HepG2 (cell line): ENCODE data around the gene C14orf180. TPM values are rescaled to one million over a fixed set of nuclear protein-coding genes. Genes with fewer than 3 reads are reported as not detected.

Experiments used
- CREB3 ChIP-seq: sonication (generic); formaldehyde crosslinking; IDR thresholded peaks from 2 replicates; pipeline ENCODE4 v1.5.0; 2020; ENCODE audit warnings: missing genetic modification reagents
- DBP ChIP-seq: sonication (generic); formaldehyde crosslinking; IDR thresholded peaks from 2 replicates; pipeline ENCODE4 v1.4.0; 2020; ENCODE audit warnings: missing genetic modification reagents; ENCODE audit errors: not compliant biosample characterization
- IKZF4 ChIP-seq: sonication (generic); formaldehyde crosslinking; IDR thresholded peaks from 2 replicates; pipeline ENCODE4 v1.5.1; 2020; ENCODE audit warnings: borderline replicate concordance, mild to moderate bottlenecking, low read depth, missing genetic modification reagents; ENCODE audit errors: not compliant biosample characterization
- KDM2A ChIP-seq: sonication (generic); formaldehyde crosslinking; IDR thresholded peaks from 2 replicates; pipeline ENCODE4 v1.4.0; 2020; ENCODE audit warnings: low read depth, missing genetic modification reagents, borderline replicate concordance
- PBX2 ChIP-seq: IDR thresholded peaks from 2 replicates; pipeline ENCODE4 v1.6.1; 2016; ENCODE audit warnings: control low read depth
- PTBP1 ChIP-seq: fragments of 200-400 bp; formaldehyde crosslinking; IDR thresholded peaks from 2 replicates; pipeline ENCODE4 v1.6.1; 2018; ENCODE audit warnings: low read length, low read depth; ENCODE audit not compliant: poor library complexity, severe bottlenecking
- REPIN1 ChIP-seq: sonication (generic); formaldehyde crosslinking; IDR thresholded peaks from 2 replicates; pipeline ENCODE4 v1.8.0; 2022; ENCODE audit warnings: missing genetic modification reagents, low read depth, mild to moderate bottlenecking, borderline replicate concordance
- SATB2 ChIP-seq: sonication (generic); formaldehyde crosslinking; IDR thresholded peaks from 2 replicates; pipeline ENCODE4 v1.5.0; 2020; ENCODE audit warnings: missing genetic modification reagents
- SCMH1 ChIP-seq: sonication (generic); formaldehyde crosslinking; IDR thresholded peaks from 2 replicates; pipeline ENCODE4 v1.9.0; 2021; ENCODE audit warnings: missing genetic modification reagents, mild to moderate bottlenecking, borderline replicate concordance
- SRSF9 ChIP-seq: fragments of 200-400 bp; formaldehyde crosslinking; IDR thresholded peaks from 2 replicates; pipeline ENCODE4 v1.6.1; 2018; ENCODE audit warnings: borderline replicate concordance, mild to moderate bottlenecking, low read depth, low read length; ENCODE audit not compliant: insufficient read depth, poor library complexity, severe bottlenecking
- TFDP2 ChIP-seq: sonication (generic); formaldehyde crosslinking; IDR thresholded peaks from 2 replicates; pipeline ENCODE4 v1.4.0; 2020; ENCODE audit warnings: missing genetic modification reagents
- ZNF101 ChIP-seq: sonication (generic); formaldehyde crosslinking; IDR thresholded peaks from 2 replicates; pipeline ENCODE4 v1.4.0; 2020; ENCODE audit warnings: mild to moderate bottlenecking, low read depth, missing genetic modification reagents, borderline replicate concordance
- ZNF335 ChIP-seq: sonication (generic); formaldehyde crosslinking; IDR thresholded peaks from 2 replicates; pipeline ENCODE4 v1.4.0; 2020; ENCODE audit warnings: missing genetic modification reagents
- polyA plus RNA-seq, 8 experiments: library from polyadenylated mRNA; depleted of rRNA in 3 of 8; stranded (reverse) in 7 of 8; unstranded in 1 of 8; fragments of >200 nt; fragmentation: Illumina TruSeq in 4 of 8; extraction: Trizol in 4 of 8; gene quantifications; 2 replicates each; pipeline versions ENCODE4 v1.2.1 to v1.2.3, GENCODE V29; 2011 to 2016; ENCODE audit warnings: low read depth in 4 of 8, missing spikeins in 1 of 8, mixed read lengths in 1 of 8; ENCODE audit not compliant: insufficient read depth in 1 of 8
- total RNA-seq, 5 experiments: library from RNA; depleted of rRNA; stranded (reverse); fragments of >200 nt; fragmentation: Illumina TruSeq; extraction: Trizol; gene quantifications; 2 replicates each; pipeline ENCODE4 v1.2.3, GENCODE V29; 2016; ENCODE audit warnings: low read depth in 1 of 5

Gene C14orf180
- total and polyA plus RNA-seq, 2 of the 13 experiments (the other 11 are each of a cell fraction or from before 2014, with no cell fraction given) = not detected

GRCh38 chr14:104604458-104605449, 25.2 kb downstream of the C14orf180 start, which contains the start of gene TMEM179 (continued):
- TF ChIP-seq REPIN1 (CRISPR knock-in tag) = no peak
- TF ChIP-seq PBX2 = no peak
- TF ChIP-seq CREB3 (CRISPR knock-in tag) = 0 out of 2 replicates have a peak, but pooled peaks have one; percentile 73
- TF ChIP-seq KDM2A (CRISPR knock-in tag) = peak; percentile 39; the same call in 1 of the 2 replicates
- no peak for TF ChIP-seq SCMH1 (CRISPR knock-in tag)
- no peak for TF ChIP-seq SRSF9
- peak; percentile 85; the same call in 1 of the 2 replicates for TF ChIP-seq SATB2
- TF ChIP-seq TFDP2 (CRISPR knock-in tag) = peak; percentile 85
- peak; percentile 78 for TF ChIP-seq IKZF4 (CRISPR knock-in tag)
- no peak for TF ChIP-seq PTBP1
- no peak for TF ChIP-seq ZNF101
- TF ChIP-seq DBP (CRISPR knock-in tag) = peak; percentile 56
- no peak for TF ChIP-seq ZNF335 (CRISPR knock-in tag)
